ENCODE measurements around the gene TSPAN16. TPM values are rescaled to one million over a fixed set of nuclear protein-coding genes. Genes with fewer than 3 reads are reported as not detected.
"Not testable (repeated sequence)": the region's sequence is repeated elsewhere in the genome, so short reads cannot be mapped to it uniquely, and the experiment has no call there.

The TSPAN16 gene
- total RNA-seq, 8 experiments from 2014 or later: not detected

GRCh38 chr19:11295180-11295579 is 780 bp upstream of the TSPAN16 start:
- ATAC-seq (replicated peaks in 6 of 8): no peak
- H3K4me1 ChIP-seq (replicated peaks in 1 of 2): peaks cover 0 to 2% of the 10 kb centered on the region in 2 donors
- H3K4me3 ChIP-seq: no peak overlapping the region
- in situ Hi-C loops (cut with MboI; ENCODE audit: low pct_unique_long_range_greater_than_20kb in 2 of 9, low sequenced_read_pairs in 9 of 9, unreplicated experiment in 9 of 9): loop anchor here in 3 of 9 experiments (25.0 kb wide), 1 partner anchor 192 kb away; the partner anchor contains the start of gene ELAVL3 (in 3 of the 3)
- H3K27ac ChIP-seq: no peak overlapping the region
- WGBS, 10 experiments: 56 to 80% (median 63%) methylated on average over 1 to 3 of the region's 4 CpGs; no CpG with 5 or more reads in 6 of the 10 experiments

GRCh38 chr19:11296264-11296663 is 304 bp downstream of the TSPAN16 start:
- Histone ChIP-seq H3K4me3 (no peak overlapping the region), H3K4me1 (replicated peaks in 1 of 2) (peaks cover 0 to 2% of the 10 kb centered on the region in 2 donors), H3K27ac (no peak overlapping the region)
- in situ Hi-C loops (cut with MboI; ENCODE audit: low pct_unique_long_range_greater_than_20kb in 2 of 9, low sequenced_read_pairs in 9 of 9, unreplicated experiment in 9 of 9): loop anchor here in 3 of 9 experiments (25.0 kb wide), 1 partner anchor 191 kb away; the partner anchor contains the start of gene ELAVL3 (in 3 of the 3)
- no peak for ATAC-seq (replicated peaks in 6 of 8)
- 7 to 100% (median 60%) methylated on average over 1 to 5 of the region's 7 CpGs; no CpG with 5 or more reads in 1 of the 10 experiments for whole genome bisulfite sequencing, 10 experiments

GRCh38 chr19:11299946-11300810 is 4.2 kb downstream of the TSPAN16 start:
- ATAC-seq (replicated peaks in 6 of 8): no peak
- in situ Hi-C loops (cut with MboI; ENCODE audit: low pct_unique_long_range_greater_than_20kb in 2 of 9, low sequenced_read_pairs in 9 of 9, unreplicated experiment in 9 of 9): loop anchor here in 3 of 9 experiments (25.0 kb wide), 1 partner anchor 187 kb away; the partner anchor contains the start of gene ELAVL3 (in 3 of the 3)

GRCh38 chr19:11300811-11301120 is 4.8 kb downstream of the TSPAN16 start:
- no peak for ATAC-seq (replicated peaks in 6 of 8)
- 10 to 100% (median 82%) methylated on average over 1 to 8 of the region's 11 CpGs; no CpG with 5 or more reads in 3 of the 10 experiments for WGBS, 10 experiments
- in situ Hi-C loops (cut with MboI; ENCODE audit: low pct_unique_long_range_greater_than_20kb in 2 of 9, low sequenced_read_pairs in 9 of 9, unreplicated experiment in 9 of 9): no loop called here
- Histone ChIP-seq H3K4me1 (replicated peaks in 1 of 2) (no peaks in the 10 kb centered on the region), H3K4me3 (no peak overlapping the region), H3K27ac (no peak overlapping the region)

More at GRCh38 chr19:11299946-11300810, 4.2 kb downstream of the TSPAN16 start:
- WGBS, 10 experiments: 47 to 100% (median 91%) methylated on average over 2 to 8 of the region's 8 CpGs
- Histone ChIP-seq H3K27ac (no peak overlapping the region), H3K4me3 (no peak overlapping the region), H3K4me1 (replicated peaks in 1 of 2) (no peaks in the 10 kb centered on the region)

- Histone ChIP-seq H3K4me3 (no peak overlapping the region), H3K4me1 (replicated peaks in 1 of 2) (no peaks in the 10 kb centered on the region), H3K27ac (no peak overlapping the region)
- ATAC-seq (replicated peaks in 6 of 8): no peak
- in situ Hi-C loops (cut with MboI; ENCODE audit: low pct_unique_long_range_greater_than_20kb in 2 of 9, low sequenced_read_pairs in 9 of 9, unreplicated experiment in 9 of 9): no loop called here
- 73 to 100% (median 95%) methylated on average over 1 to 3 of the region's 5 CpGs; no CpG with 5 or more reads in 4 of the 10 experiments for WGBS, 10 experiments
Measured at GRCh38 chr19:11304936-11305335, 9.0 kb downstream of the TSPAN16 start.

GRCh38 chr19:11306337-11306736 is 10.4 kb downstream of the TSPAN16 start:
- H3K4me1 ChIP-seq (replicated peaks in 1 of 2): no peaks in the 10 kb centered on the region
- in situ Hi-C loops (cut with MboI; ENCODE audit: low pct_unique_long_range_greater_than_20kb in 2 of 9, low sequenced_read_pairs in 9 of 9, unreplicated experiment in 9 of 9): no loop called here
- H3K27ac ChIP-seq: no peak overlapping the region
- no peak overlapping the region for H3K4me3 ChIP-seq
- 36 to 92% (median 68%) methylated on average over 2 to 8 of the region's 9 CpGs; no CpG with 5 or more reads in 4 of the 10 experiments for WGBS, 10 experiments
- no peak for ATAC-seq (replicated peaks in 6 of 8)

GRCh38 chr19:11320278-11320995 is 24.5 kb downstream of the TSPAN16 start:
- H3K4me3 ChIP-seq; ATAC-seq (replicated peaks in 6 of 8); H3K27ac ChIP-seq; in situ Hi-C loops (cut with MboI; ENCODE audit: low pct_unique_long_range_greater_than_20kb in 2 of 9, low sequenced_read_pairs in 9 of 9, unreplicated experiment in 9 of 9): not testable (repeated sequence)
- peaks cover 2 to 17% of the 10 kb centered on the region in 2 donors for H3K4me1 ChIP-seq (replicated peaks in 1 of 2)
- WGBS, 10 experiments: 69 to 100% (median 96%) methylated on average over 1 to 8 of the region's 9 CpGs

GRCh38 chr19:11321191-11322126 is 25.5 kb downstream of the TSPAN16 start:
- H3K4me3 ChIP-seq: no peak overlapping the region
- in situ Hi-C loops (cut with MboI; ENCODE audit: low pct_unique_long_range_greater_than_20kb in 2 of 9, low sequenced_read_pairs in 9 of 9, unreplicated experiment in 9 of 9): no loop called here
- ATAC-seq (replicated peaks in 6 of 8): no peak
- no peak overlapping the region for H3K27ac ChIP-seq
- 80 to 100% (median 88%) methylated on average over 2 to 9 of the region's 14 CpGs; no CpG with 5 or more reads in 1 of the 10 experiments for WGBS, 10 experiments
- peaks cover 2 to 17% of the 10 kb centered on the region in 2 donors for H3K4me1 ChIP-seq (replicated peaks in 1 of 2)

GRCh38 chr19:11322269-11323024 is 26.5 kb downstream of the TSPAN16 start:
- in situ Hi-C loops (cut with MboI; ENCODE audit: low pct_unique_long_range_greater_than_20kb in 2 of 9, low sequenced_read_pairs in 9 of 9, unreplicated experiment in 9 of 9): no loop called here
- H3K27ac ChIP-seq: no peak overlapping the region
- ATAC-seq (replicated peaks in 6 of 8): no peak

GRCh38 chr19:11323601-11324078 is 27.7 kb downstream of the TSPAN16 start:
- Histone ChIP-seq H3K4me3 (no peak overlapping the region), H3K27ac (peak overlapping the region in 1 of 2 donors; percentile 35), H3K4me1 (replicated peaks in 1 of 2) (peaks cover 2 to 17% of the 10 kb centered on the region in 2 donors)
- WGBS, 10 experiments: 40 to 100% (median 69%) methylated on average over 1 to 2 of the region's 5 CpGs; no CpG with 5 or more reads in 6 of the 10 experiments
- ATAC-seq (replicated peaks in 6 of 8): no peak
- in situ Hi-C loops (cut with MboI; ENCODE audit: low pct_unique_long_range_greater_than_20kb in 2 of 9, low sequenced_read_pairs in 9 of 9, unreplicated experiment in 9 of 9): no loop called here

More at GRCh38 chr19:11322269-11323024, 26.5 kb downstream of the TSPAN16 start:
- WGBS, 10 experiments: 23 to 90% (median 62%) methylated on average over 2 to 7 of the region's 7 CpGs; no CpG with 5 or more reads in 1 of the 10 experiments
- peaks cover 2 to 17% of the 10 kb centered on the region in 2 donors for H3K4me1 ChIP-seq (replicated peaks in 1 of 2)
- no peak overlapping the region for H3K4me3 ChIP-seq

- H3K27ac ChIP-seq: peak overlapping the region in 1 of 2 donors; percentile 35
- peak; percentile 56 to 97 (median 88) for ATAC-seq (replicated peaks in 6 of 8)
- peaks cover 2 to 17% of the 10 kb centered on the region in 2 donors for H3K4me1 ChIP-seq (replicated peaks in 1 of 2)
- 0 to 100% (median 42%) methylated on average over 1 to 6 of the region's 10 CpGs; no CpG with 5 or more reads in 1 of the 10 experiments for WGBS, 10 experiments
- in situ Hi-C loops (cut with MboI; ENCODE audit: low pct_unique_long_range_greater_than_20kb in 2 of 9, low sequenced_read_pairs in 9 of 9, unreplicated experiment in 9 of 9): no loop called here
- H3K4me3 ChIP-seq: no peak overlapping the region
Measured at GRCh38 chr19:11324079-11324661, 28.2 kb downstream of the TSPAN16 start.

All from motor neuron (in vitro differentiated cells).